K562 (cell line): ENCODE measurements around the gene CERS6. TPM values are rescaled to one million over a fixed set of nuclear protein-coding genes. Genes with fewer than 3 reads are reported as not detected.

Experiments
- ATAC-seq: fragments of 200-7000 bp; cut with Tn5 transposase; 3 replicates; pipeline ENCODE4 v1.9.1; 2020; ENCODE audit warnings: moderate library complexity
- BruUV-seq: library from RNA; stranded (reverse); fragments of 400-500 nt; replicated peaks from 2 replicates; lab custom pipeline; 2021; lab: Mats Ljungman, UMichigan
- CTCF ChIA-PET: fragments of 300-600 bp; formaldehyde crosslinking; extraction: SDS; loops from one replicate; lab custom pipeline; 2021; ENCODE audit warnings: low intra/inter-chr PET ratio; lab: Yijun Ruan, JAX
- POLR2A ChIA-PET: fragments of 300-600, 350-650 bp; sonication (Branson Sonifier 250); formaldehyde crosslinking; extraction: SDS; loops from one replicate; lab custom pipeline; 2021; ENCODE audit warnings: antibody characterized with exemption, inconsistent platforms; lab: Yijun Ruan, JAX
- DNase-seq, 4 experiments: peaks; one replicate each; pipeline versions ENCODE4 v3.0.0 to v3.0.0-alpha.2; 2011 to 2018; ENCODE audit warnings: low spot score in 3 of 4, mixed read lengths in 3 of 4; ENCODE audit errors: extremely low read depth in 1 of 4
- FAIRE-seq: peaks from 2 replicates; lab custom pipeline; 2011; peaks lifted over from hg19 to GRCh38; lab: Jason Lieb, UNC
- H2AFZ ChIP-seq: 2 replicates; pipeline ENCODE4 v1.6.0; 2011; ENCODE audit warnings: low read depth, low read length, control low read depth, inconsistent platforms
- H3K27ac ChIP-seq: fragments of 200-600 bp; 3 replicates; pipeline ENCODE4 v1.8.0; 2011; ENCODE audit warnings: low read depth, mild to moderate bottlenecking, control low read depth, inconsistent platforms, low read length, moderate library complexity, mixed read lengths; ENCODE audit errors: extremely low read depth
- H3K27me3 ChIP-seq, 2 experiments: fragments of 300-600 bp in 1 of 2; 2 replicates in 1 of 2; 3 replicates in 1 of 2; pipeline versions ENCODE4 v1.6.0 to v1.8.0; 2011; ENCODE audit warnings: inconsistent platforms in 2 of 2, low read length in 2 of 2, mild to moderate bottlenecking in 1 of 2, mixed read lengths in 1 of 2, moderate library complexity in 1 of 2; ENCODE audit not compliant: control insufficient read depth in 2 of 2, insufficient read depth in 2 of 2
- H3K36me3 ChIP-seq: fragments of 300-600 bp; 3 replicates; pipeline ENCODE4 v1.8.0; 2011; ENCODE audit warnings: mild to moderate bottlenecking, low read length, inconsistent platforms; ENCODE audit not compliant: control insufficient read depth, insufficient read depth
- H3K4me1 ChIP-seq, 2 experiments: fragments of 200-600 bp in 1 of 2; replicated peaks in 1 of 2; 2 replicates in 1 of 2; 3 replicates in 1 of 2; pipeline versions ENCODE4 v1.5.1 to v1.8.0; 2011; ENCODE audit warnings: inconsistent platforms in 2 of 2, low read length in 2 of 2, mild to moderate bottlenecking in 1 of 2, mixed read lengths in 1 of 2, moderate library complexity in 1 of 2; ENCODE audit not compliant: control insufficient read depth in 2 of 2, insufficient read depth in 2 of 2
- H3K4me2 ChIP-seq: 2 replicates; pipeline ENCODE4 v1.6.1; 2011; ENCODE audit warnings: low read length, control low read depth, inconsistent platforms, mixed read lengths; ENCODE audit not compliant: insufficient read depth
- H3K4me3 ChIP-seq: fragments of 200-600 bp; sonication (generic), shearing (Covaris generic); 2 replicates; pipeline ENCODE4 v1.5.1; 2016; ENCODE audit warnings: control low read depth, inconsistent platforms
- H3K79me2 ChIP-seq: fragments of 200-600 bp; 3 replicates; pipeline ENCODE4 v1.8.0; 2011; ENCODE audit warnings: low read length, inconsistent platforms; ENCODE audit not compliant: control insufficient read depth, insufficient read depth
- H3K9ac ChIP-seq, 2 experiments: 2 replicates each; pipeline versions ENCODE4 v1.6.0 to v1.6.1; 2011; ENCODE audit warnings: low read depth in 2 of 2, low read length in 2 of 2, control low read depth in 1 of 2, inconsistent platforms in 1 of 2, mild to moderate bottlenecking in 1 of 2, mixed read lengths in 1 of 2; ENCODE audit not compliant: insufficient read depth in 1 of 2
- H3K9me1 ChIP-seq: one replicate; pipeline ENCODE4 v1.6.0; 2011; ENCODE audit warnings: inconsistent platforms, mild to moderate bottlenecking, low read length, moderate library complexity; ENCODE audit not compliant: control insufficient read depth, insufficient read depth
- H3K9me3 ChIP-seq: replicated peaks from 2 replicates; pipeline ENCODE4 v1.5.1; 2011; ENCODE audit warnings: low read depth, low read length, inconsistent platforms; ENCODE audit not compliant: control insufficient read depth, insufficient read depth
- H4K20me1 ChIP-seq: replicated peaks from 2 replicates; pipeline ENCODE4 v1.6.1; 2011; ENCODE audit warnings: low read length, inconsistent platforms, mixed read lengths; ENCODE audit not compliant: control insufficient read depth, insufficient read depth
- AFF4 ChIP-seq: sonication (generic); formaldehyde crosslinking; IDR thresholded peaks from 2 replicates; pipeline ENCODE4 v1.8.0; 2023; ENCODE audit warnings: mild to moderate bottlenecking, missing genetic modification reagents
- ARID1B ChIP-seq: fragments of 450-650 bp; IDR thresholded peaks from 2 replicates; pipeline ENCODE4 v1.6.1; 2016; ENCODE audit warnings: antibody characterized with exemption, mild to moderate bottlenecking, inconsistent platforms
- BACH1 ChIP-seq: fragments of 200-800 bp; sonication (Bioruptor generic); IDR thresholded peaks from 2 replicates; pipeline ENCODE4 v1.6.1; 2016; ENCODE audit warnings: missing genetic modification characterization, missing compliant biosample characterization
- HMGXB4 ChIP-seq: sonication (generic); formaldehyde crosslinking; IDR thresholded peaks from 2 replicates; pipeline ENCODE4 v1.8.1; 2023; ENCODE audit warnings: mild to moderate bottlenecking, missing genetic modification reagents
- RUNX1 ChIP-seq: sonication (generic); IDR thresholded peaks from 2 replicates; pipeline ENCODE4 v1.6.1; 2016; ENCODE audit warnings: antibody characterized with exemption, low read depth
- SNIP1 ChIP-seq: fragments of 450-650 bp; IDR thresholded peaks from 2 replicates; pipeline ENCODE4 v1.7.1; 2017; ENCODE audit warnings: low read depth, mild to moderate bottlenecking
- ZC3H11A ChIP-seq: IDR thresholded peaks from 2 replicates; pipeline ENCODE4 v1.6.1; 2012; ENCODE audit warnings: low read depth, low read length, improper control_type of control experiment
- ZNF280B ChIP-seq: fragments of 250-450 bp; sonication (Bioruptor Pico); IDR thresholded peaks from 2 replicates; pipeline ENCODE4 v1.5.1; 2021; ENCODE audit warnings: mild to moderate bottlenecking
- WGBS: fragments of 100-300 bp; shearing (Covaris generic); methylation state at CpG from one replicate; pipeline ENCODE4 v1.1.6; 2016; ENCODE audit warnings: low coverage, mixed read lengths; ENCODE audit not compliant: insufficient coverage; ENCODE audit errors: missing lambda C conversion rate; 5-methylcytosine and 5-hydroxymethylcytosine counted together
- in situ Hi-C: fragments of 300-500 bp; cut with MboI; formaldehyde crosslinking; loops from 4 replicates; pipeline ENCODE4 v1.15.0; 2018; ENCODE audit warnings: inconsistent platforms, mixed read lengths
- intact Hi-C: fragments of 100-400 bp; cut with micrococcal nuclease; formaldehyde crosslinking; loops from 2 replicates; pipeline ENCODE4 v1.14.2; 2022
- polyA plus RNA-seq, 8 experiments: library from polyadenylated mRNA; depleted of rRNA in 4 of 8; stranded (reverse) in 5 of 8; unstranded in 3 of 8; fragments of >200 nt; fragmentation: Nextera tagmentation in 2 of 8; fragmentation: Illumina TruSeq in 1 of 8; extraction: Ambion mirVana in 2 of 8; extraction: Trizol in 1 of 8; gene quantifications; 2 replicates each; pipeline versions ENCODE4 v1.2.1 to v1.2.3, GENCODE V29; 2011 to 2014; ENCODE audit warnings: inconsistent platforms in 1 of 8, missing spikeins in 1 of 8
- total RNA-seq, 7 experiments: library from RNA; depleted of rRNA in 6 of 7; stranded (reverse); fragments of >200 nt in 6 of 7; fragmentation: Illumina TruSeq in 2 of 7; extraction: Trizol in 2 of 7; gene quantifications; 2 replicates each; pipeline versions ENCODE4 v1.2.1 to v1.2.3, GENCODE V29; 2011 to 2021; ENCODE audit warnings: low replicate concordance in 1 of 7

Gene CERS6
- total and polyA plus RNA-seq, 9 of the 15 experiments (the other 6 are each of a cell fraction or from before 2014, with no cell fraction given): 1.6 to 13.6 (median 11.4) TPM

- no peaks in the 10 kb centered on the region for H4K20me1 ChIP-seq
- no peak overlapping the region for H3K4me3 ChIP-seq
- no peaks in the 10 kb centered on the region; a peak in 1 of 5 replicates for H3K27me3 ChIP-seq
- no peaks in the 10 kb centered on the region for H3K4me1 ChIP-seq
- no peaks in the 10 kb centered on the region for H3K9me3 ChIP-seq
- no peak overlapping the region for H3K9ac ChIP-seq
- H3K27ac ChIP-seq: no peak overlapping the region
- ChIA-PET CTCF (no interaction called here), POLR2A (interaction anchor here (0.9 to 1.0 kb wide), 2 partner anchors 16 to 39 kb away, joined by 3 to 5 read pairs; no protein-coding TSS in a partner anchor)
- no peaks in the 10 kb centered on the region for H3K36me3 ChIP-seq
- no peak overlapping the region for H3K4me2 ChIP-seq
- FAIRE-seq: no peak
- TF ChIP-seq ZC3H11A: no peak
- no peak for TF ChIP-seq BACH1 (tag)
- no peak for TF ChIP-seq SNIP1
- no peak for TF ChIP-seq RUNX1
- TF ChIP-seq, all 486 proteins: peak for 0
- no peak for DNase-seq
- Histone ChIP-seq H3K9me1 (no peaks in the 10 kb centered on the region), H2AFZ (no peak overlapping the region), H3K79me2 (no peaks in the 10 kb centered on the region)
- BruUV-seq: no TSS peak
- no peak for ATAC-seq
- intact Hi-C loops: no loop called here
- in situ Hi-C loops: no loop called here
Observed at GRCh38 chr2:168566974-168567665, 111.0 kb downstream of the CERS6 start.

- Histone ChIP-seq H3K27ac (no peak overlapping the region), H3K27me3 (no peaks in the 10 kb centered on the region; a peak in 1 of 5 replicates), H3K4me2 (no peak overlapping the region), H3K9me3 (no peaks in the 10 kb centered on the region), H3K4me3 (no peak overlapping the region), H3K36me3 (no peaks in the 10 kb centered on the region), H3K4me1 (no peaks in the 10 kb centered on the region), H3K9ac (no peak overlapping the region), H3K79me2 (no peaks in the 10 kb centered on the region), H4K20me1 (no peaks in the 10 kb centered on the region), H2AFZ (no peak overlapping the region), H3K9me1 (no peaks in the 10 kb centered on the region)
- WGBS: 53% methylated on average over 4 of the region's 4 CpGs
- DNase-seq (no peak), FAIRE-seq (no peak), ATAC-seq (no peak)
- intact Hi-C loops (no loop called here), in situ Hi-C loops (no loop called here)
- ChIA-PET POLR2A (no interaction called here), CTCF (no interaction called here)
- BruUV-seq: no TSS peak
- TF ChIP-seq AFF4 (CRISPR knock-in tag) (no peak), ARID1B (no peak), HMGXB4 (CRISPR knock-in tag) (no peak), ZNF280B (CRISPR knock-in tag) (no peak)
Observed at GRCh38 chr2:168567836-168568235, 111.8 kb downstream of the CERS6 start.
